ENCODE results near the gene LRRC47. TPM values are rescaled to one million over a fixed set of nuclear protein-coding genes. Genes with fewer than 3 reads are reported as not detected.

LRRC47 gene
- total RNA-seq, 1 donor from 2014 or later: 57.0 TPM

DNA sequence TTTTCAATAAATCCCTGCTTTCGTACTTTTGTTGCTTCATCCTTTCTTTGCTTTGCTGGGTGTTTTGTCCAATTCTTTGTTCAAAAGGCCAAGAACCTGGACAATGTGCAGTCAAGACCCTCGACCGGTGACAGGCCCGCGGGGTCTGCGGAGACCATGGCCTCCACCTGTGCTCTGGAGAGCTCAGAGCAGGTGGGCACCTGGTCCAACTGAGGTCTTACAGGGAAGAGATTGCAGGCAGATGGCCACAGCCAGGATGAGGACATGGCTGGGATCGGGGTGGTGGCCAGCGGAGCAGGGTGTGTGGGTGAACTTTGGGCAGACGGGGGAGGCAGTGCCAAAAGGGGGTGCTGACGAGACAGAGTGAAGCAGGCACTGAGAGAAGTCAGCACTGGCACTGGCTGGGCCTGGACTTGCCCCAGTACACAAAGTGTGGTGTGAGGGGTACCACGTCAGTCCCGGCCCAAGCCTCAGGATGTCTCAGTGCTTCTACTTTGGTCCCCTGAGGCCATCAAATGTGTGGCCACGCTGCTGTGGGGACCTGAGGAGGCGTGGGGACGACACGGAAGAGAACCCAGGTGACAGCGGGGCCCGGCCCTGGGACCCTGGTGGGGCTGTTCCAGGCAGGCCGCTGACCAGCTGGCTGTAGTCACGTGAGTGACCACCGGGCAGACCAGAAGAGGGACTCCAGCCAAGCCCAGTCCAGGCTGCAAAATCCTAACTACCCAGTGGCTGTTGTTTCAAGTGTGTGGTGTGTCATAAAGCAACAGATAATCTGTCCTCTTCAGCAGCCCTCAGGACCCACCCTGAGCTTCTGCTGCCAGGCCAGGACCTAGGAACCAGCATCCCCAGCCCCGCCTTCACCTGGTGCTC is 54.5 kb downstream of the LRRC47 start:
- H3K36me3 Mint-ChIP-seq (ENCODE audit: insufficient read depth): peaks cover 16% of the 10 kb centered on the region

GRCh38 chr1:3740752-3741151 is 55.5 kb downstream of the LRRC47 start:
- peaks cover 9% of the 10 kb centered on the region for H3K4me1 Mint-ChIP-seq (ENCODE audit: low read depth)
- no peaks in the 10 kb centered on the region for H3K27me3 Mint-ChIP-seq
- no peak overlapping the region for H3K27ac Mint-ChIP-seq
- no peaks in the 10 kb centered on the region for H3K9me3 Mint-ChIP-seq (ENCODE audit: low read depth)
- H3K36me3 Mint-ChIP-seq (ENCODE audit: insufficient read depth): peaks cover 16% of the 10 kb centered on the region
- no peak overlapping the region for H3K4me3 Mint-ChIP-seq (ENCODE audit: low read depth)
- no peak for DNase-seq (ENCODE audit: low spot score, unreplicated experiment)
- no peak for TF ChIP-seq CTCF (IDR thresholded peaks at IDR 0.05; ENCODE audit: unreplicated experiment)

More for the DNA sequence above, 54.5 kb downstream of the LRRC47 start:
- H3K4me1 Mint-ChIP-seq (ENCODE audit: low read depth): peaks cover 16% of the 10 kb centered on the region
- H3K27me3 Mint-ChIP-seq: no peaks in the 10 kb centered on the region
- TF ChIP-seq CTCF (IDR thresholded peaks at IDR 0.05; ENCODE audit: unreplicated experiment): no peak
- DNase-seq (ENCODE audit: low spot score, unreplicated experiment): no peak
- H3K4me3 Mint-ChIP-seq (ENCODE audit: low read depth): no peak overlapping the region
- no peaks in the 10 kb centered on the region for H3K9me3 Mint-ChIP-seq (ENCODE audit: low read depth)
- peak overlapping the region; percentile 22 for H3K27ac Mint-ChIP-seq

DNA sequence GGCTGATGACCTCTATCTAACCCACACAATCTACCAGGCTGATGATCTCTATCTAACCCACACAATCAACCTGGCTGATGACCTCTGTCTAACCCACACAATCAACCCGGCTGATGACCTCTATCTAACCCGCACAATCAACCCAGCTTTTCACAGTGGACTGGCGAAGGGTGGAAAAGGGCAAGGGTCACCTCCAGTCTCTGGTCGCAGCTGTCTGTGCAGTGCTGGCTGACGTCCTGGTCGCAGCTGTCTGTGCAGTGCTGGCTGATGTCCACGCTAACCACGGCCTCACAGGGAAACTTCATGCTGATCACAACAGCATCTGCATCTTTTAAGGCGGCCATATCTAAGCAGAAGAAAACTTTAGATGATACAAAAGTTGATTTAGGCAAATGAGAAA is 56.3 kb downstream of the LRRC47 start:
- Mint-ChIP-seq H3K4me1 (ENCODE audit: low read depth) (peaks cover 1% of the 10 kb centered on the region), H3K27me3 (no peaks in the 10 kb centered on the region), H3K27ac (no peak overlapping the region), H3K36me3 (ENCODE audit: insufficient read depth) (peaks cover 16% of the 10 kb centered on the region), H3K9me3 (ENCODE audit: low read depth) (no peaks in the 10 kb centered on the region), H3K4me3 (ENCODE audit: low read depth) (no peak overlapping the region)
- no peak for TF ChIP-seq CTCF (IDR thresholded peaks at IDR 0.05; ENCODE audit: unreplicated experiment)
- DNase-seq (ENCODE audit: low spot score, unreplicated experiment): no peak

- no peaks in the 10 kb centered on the region for H3K9me3 Mint-ChIP-seq (ENCODE audit: low read depth)
- H3K27ac Mint-ChIP-seq: no peak overlapping the region
- no peaks in the 10 kb centered on the region for H3K27me3 Mint-ChIP-seq
- H3K36me3 Mint-ChIP-seq (ENCODE audit: insufficient read depth): peaks cover 16% of the 10 kb centered on the region
- H3K4me1 Mint-ChIP-seq (ENCODE audit: low read depth): no peaks in the 10 kb centered on the region
- H3K4me3 Mint-ChIP-seq (ENCODE audit: low read depth): no peak overlapping the region
- no peak for TF ChIP-seq CTCF (IDR thresholded peaks at IDR 0.05; ENCODE audit: unreplicated experiment)
- DNase-seq (ENCODE audit: low spot score, unreplicated experiment): no peak
Observed at GRCh38 chr1:3738943-3739342, 57.4 kb downstream of the LRRC47 start.

GRCh38 chr1:3736708-3737107 is 59.6 kb downstream of the LRRC47 start:
- TF ChIP-seq CTCF (IDR thresholded peaks at IDR 0.05; ENCODE audit: unreplicated experiment): no peak
- Mint-ChIP-seq H3K27ac (no peak overlapping the region), H3K9me3 (ENCODE audit: low read depth) (no peaks in the 10 kb centered on the region), H3K36me3 (ENCODE audit: insufficient read depth) (peaks cover 13% of the 10 kb centered on the region), H3K4me3 (ENCODE audit: low read depth) (no peak overlapping the region), H3K4me1 (ENCODE audit: low read depth) (no peaks in the 10 kb centered on the region), H3K27me3 (no peaks in the 10 kb centered on the region)
- no peak for DNase-seq (ENCODE audit: low spot score, unreplicated experiment)
